GM18909 (cell line): ENCODE results near the gene SRSF4.
"Not testable (repeated sequence)": the region's sequence is repeated elsewhere in the genome, so short reads cannot be mapped to it uniquely, and the experiment has no call there.

ENCODE experiments used
- ATAC-seq: cut with Tn5 transposase; IDR thresholded peaks from one replicate; pipeline ENCODE4 v1.9.1; 2021; ENCODE audit warnings: mild to moderate bottlenecking; ENCODE audit not compliant: unreplicated experiment, poor library complexity

The SRSF4 gene

DNA sequence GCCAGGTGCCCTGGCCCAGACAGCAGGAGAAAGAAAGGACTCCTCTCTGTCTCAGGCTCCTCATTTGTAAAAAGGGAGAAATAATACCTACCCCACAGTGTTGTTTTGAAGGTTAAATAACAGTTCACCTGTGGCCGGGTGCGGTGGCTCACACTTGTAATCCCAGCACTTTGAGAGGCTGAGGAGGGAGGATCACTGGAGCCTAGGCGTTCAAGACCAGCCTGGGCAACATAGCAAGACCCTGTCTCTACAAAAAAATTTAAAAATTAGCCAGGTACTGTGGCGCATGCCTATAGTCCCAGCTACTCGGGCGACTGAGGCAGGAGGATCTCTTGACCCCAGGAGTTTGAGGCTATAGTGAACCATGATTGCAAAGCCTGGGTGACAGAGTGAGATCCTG lies 55.5 kb downstream of the SRSF4 start:
- ATAC-seq, result no peak

GRCh38 chr1:29125788-29126187 lies 55.9 kb downstream of the SRSF4 start:
- no peak for ATAC-seq

DNA sequence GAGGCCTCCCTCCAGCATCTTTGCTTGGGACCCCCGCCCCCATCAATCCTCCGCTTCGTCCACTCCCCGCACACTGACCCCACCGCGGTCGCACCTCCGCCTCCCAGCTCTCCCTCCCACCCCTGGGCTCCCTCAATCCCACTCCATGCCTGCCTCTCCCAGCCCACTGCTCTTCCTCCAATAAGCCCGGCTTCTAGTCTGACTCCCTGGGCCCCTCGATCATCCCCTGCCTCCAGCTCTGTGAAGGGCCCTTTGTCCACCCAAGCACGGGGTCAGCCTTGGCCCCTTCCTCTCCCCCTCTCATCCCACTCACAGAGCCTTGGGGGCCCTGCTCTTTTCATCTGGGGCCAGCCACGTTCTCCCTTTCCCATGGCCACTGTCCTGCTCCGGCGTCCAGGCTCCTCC lies 56.5 kb downstream of the SRSF4 start:
- no peak for ATAC-seq

GRCh38 chr1:29124366-29125236 lies 57.1 kb downstream of the SRSF4 start:
- ATAC-seq, result no peak

GRCh38 chr1:29123887-29124365 lies 57.8 kb downstream of the SRSF4 start, which contains the start of gene TMEM200B:
Gene TMEM200B, minus strand, starts transcription at chr1:29123903. Its CDS starts 2,075 bp downstream, at chr1:29121828.
- no peak for ATAC-seq

DNA sequence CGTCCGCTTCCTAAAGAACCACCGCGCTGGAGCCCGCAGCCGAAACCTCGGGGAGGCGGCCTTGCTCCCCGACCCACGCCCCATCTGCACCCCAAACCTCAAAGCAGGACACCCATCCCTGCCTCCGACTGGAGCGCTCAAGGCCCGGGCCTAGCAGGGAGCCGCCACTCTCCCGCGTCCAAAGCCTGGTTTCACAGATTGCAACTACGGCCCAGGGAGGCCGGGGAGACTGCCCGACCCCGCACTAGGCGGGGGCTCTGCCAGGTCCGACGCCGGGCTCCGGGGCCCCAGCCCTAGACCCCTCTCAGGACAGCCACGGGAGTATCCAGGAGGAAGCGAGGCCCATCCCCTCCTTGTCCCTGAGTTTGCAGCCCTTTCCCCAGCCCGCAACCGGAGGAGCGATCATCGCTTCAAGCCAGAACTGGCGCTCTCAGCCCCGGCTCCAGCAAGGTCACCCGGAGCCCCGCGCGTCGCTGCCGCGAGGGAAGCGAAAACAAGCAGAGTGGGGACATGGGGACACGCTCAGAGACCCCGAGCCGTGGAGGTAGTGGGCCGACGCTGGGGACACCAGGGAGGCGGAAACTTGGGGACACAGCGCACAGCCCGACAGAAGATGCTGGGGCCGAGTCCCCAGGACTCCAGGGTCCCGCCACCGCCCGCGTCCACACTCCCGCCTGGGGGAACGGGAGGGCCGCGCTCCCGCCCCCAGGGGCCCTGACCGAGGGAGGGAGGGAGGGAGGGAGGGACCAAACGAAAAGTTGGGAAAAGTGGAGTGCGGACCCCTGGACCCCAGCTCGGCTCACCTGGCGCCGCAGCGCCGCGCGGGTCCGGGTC lies 58.4 kb downstream of the SRSF4 start:
- no peak for ATAC-seq

DNA sequence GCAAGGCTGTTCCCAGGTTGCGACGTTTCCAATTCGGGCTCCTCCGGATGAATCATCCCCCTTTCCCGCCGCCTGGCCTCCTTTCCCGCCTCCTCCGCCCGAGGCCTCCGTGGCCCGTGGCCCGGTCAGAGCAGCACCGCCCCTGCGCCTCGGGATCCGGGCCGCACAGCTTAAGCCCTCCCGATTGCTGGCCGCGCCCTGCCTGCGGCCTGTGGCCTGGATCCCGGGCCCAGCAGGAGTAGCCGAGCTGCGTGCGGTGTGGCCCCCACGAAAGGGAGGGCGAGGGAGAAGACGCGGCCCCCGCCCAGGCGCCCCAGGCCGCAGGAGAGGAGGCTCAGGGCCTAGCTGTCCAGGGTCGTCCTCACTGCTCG lies 59.0 kb downstream of the SRSF4 start:
- no peak for ATAC-seq

DNA sequence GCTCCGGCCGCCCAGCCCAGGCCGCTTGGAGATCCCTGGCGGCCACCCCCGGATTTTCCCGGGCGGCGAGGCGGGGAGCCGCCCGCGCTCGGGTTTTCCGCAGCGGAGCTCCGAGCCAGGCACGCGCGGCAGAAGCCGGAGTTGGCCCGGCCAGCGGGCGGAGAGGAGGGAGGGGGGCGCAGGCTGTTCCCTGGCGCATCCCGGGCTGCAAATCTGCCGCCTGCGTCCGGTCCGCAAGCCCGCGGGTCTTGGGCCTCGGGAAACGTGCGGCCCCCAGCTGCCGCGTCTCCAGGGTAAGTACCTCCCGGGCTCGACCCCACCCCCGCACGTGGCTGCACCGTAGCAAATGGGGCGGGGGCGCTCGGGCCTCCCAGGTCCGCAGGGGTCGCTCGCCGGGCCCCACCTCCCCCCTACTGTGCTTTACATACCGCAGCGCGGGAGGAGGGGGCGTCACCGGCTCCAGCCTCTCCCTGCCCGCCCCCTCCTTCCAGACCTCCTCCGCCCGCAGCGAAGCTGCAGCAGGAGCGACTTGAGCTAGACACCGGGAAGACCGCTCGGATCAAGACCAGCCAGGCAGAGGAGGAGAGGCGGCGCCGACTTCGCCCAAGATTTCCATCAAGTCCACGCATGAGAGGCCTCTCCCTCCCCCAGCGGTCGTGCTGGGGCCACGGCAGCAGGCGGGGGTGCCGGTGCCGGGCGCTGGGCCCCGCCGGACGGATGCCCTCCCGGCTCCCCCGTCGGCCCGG lies 59.6 kb downstream of the SRSF4 start:
- ATAC-seq, result no peak

DNA sequence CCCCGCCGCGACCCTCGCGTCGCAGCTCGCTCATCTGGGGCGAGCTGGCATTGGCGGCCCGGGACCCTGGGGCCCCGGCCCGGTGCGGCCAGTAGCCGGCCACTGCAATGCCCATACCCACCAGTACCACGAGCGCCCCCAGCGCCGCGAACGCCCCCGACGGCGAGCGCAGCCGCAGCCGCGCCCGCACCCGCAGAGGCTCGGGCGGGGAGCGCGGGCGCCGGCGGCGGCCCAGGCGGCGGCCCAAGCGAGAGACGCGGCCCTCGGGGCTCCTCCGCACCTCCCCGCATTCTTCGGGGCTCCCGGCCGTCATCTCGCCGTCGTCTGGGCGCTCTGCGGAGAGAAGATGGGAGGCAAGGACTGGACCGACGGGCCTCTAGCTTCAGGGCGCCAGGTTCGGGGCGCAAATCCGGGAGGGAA lies 60.2 kb downstream of the SRSF4 start:
- ATAC-seq, result no peak

- no peak for ATAC-seq
These were observed 60.7 kb downstream of the SRSF4 start for GRCh38 chr1:29120947-29121485.

- no peak for ATAC-seq
These were observed 61.3 kb downstream of the SRSF4 start for GRCh38 chr1:29120367-29120766.

DNA sequence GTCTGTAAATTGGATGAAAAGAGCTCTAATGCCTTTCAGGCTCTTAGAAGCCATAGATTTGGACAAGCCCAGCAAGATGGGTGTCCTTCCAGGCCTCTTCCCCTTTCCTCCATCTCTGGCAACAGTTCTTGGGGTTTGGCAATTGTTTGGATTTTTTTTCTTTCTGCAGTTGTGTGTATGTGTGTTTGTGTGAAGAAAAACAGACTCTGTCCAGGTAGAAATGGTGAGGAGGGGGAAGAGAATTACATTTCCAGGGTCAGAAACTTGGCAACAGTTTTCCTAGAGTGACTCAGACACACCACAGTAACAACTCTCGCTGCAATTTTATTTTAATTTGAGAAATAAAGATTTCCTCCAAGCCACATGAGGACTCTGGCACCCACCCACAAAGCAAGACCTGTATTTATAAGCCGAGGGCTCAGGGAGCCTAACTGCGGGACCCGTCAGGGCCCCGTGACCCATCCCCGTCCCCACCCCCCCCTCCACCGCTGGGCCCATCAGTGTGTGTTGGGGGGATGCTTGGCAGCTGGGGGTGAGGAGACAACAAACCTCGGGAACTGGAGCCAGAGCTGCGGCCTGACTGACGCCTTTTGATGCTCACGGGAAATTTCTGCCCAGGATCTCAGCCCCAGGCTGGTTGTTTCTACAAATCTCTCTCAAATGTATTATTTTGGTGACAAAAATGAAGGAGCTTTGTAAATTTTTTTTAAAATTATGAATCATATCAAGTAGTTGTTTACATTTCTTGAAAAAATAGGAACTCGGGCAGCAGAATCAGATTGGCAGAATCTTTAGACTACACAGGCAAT lies 62.4 kb downstream of the SRSF4 start:
- no peak for ATAC-seq

- ATAC-seq, result no peak
These were observed 64.3 kb downstream of the SRSF4 start for GRCh38 chr1:29117381-29117780.

DNA sequence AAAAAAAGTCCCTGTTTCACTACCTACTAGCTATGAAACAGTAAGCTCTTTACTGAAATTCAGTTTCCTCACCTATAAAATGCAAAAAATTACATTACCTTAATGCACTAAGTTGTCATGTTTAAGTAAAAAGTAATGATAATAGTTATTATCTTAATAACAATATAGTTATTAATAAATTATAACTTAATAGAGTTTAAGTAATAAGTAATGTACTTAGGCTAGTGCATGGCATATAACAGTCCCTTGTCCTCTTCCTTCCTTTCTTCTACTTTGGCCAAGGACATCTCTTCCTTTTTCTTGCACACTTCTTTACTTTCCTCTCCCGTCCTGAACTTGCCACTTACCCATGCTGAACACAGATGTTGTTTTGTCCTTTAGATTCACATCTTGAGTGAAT lies 67.0 kb downstream of the SRSF4 start:
- no peak for ATAC-seq

DNA sequence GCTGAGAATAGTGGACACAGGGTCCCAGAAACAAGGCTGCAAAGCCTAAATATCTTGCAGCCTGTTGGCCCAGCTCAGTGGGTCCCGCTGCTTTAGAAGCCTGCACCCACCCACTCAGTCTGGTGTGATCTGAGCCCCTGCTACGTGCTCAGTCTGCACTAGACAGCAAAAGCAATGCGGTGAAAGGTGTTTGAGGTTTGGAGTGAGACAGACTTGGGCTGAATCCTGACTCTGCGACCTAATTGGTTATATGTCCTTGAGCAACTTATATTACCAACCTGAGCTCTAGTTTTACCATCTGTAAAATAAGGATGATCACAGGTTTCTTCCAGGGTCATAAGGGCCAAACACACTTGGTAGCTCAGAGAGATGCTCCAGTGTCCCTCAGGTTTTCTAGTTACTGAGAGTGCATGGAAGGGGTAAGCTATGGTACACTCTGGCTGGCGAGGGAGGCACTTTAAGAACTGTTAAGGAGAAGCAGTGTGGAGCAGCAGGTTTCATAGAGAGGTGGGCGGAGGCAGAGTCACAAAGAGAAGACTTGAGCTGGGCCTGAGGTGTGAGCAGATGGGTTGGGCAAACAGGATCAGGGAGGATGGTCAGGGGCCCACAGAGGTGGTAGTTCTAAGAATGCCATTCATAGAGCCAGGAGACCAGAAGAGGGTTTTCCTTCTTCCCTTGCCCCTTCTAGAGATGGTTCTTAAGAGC lies 68.1 kb downstream of the SRSF4 start:
- ATAC-seq, result no peak

GRCh38 chr1:29112705-29113412 lies 68.8 kb downstream of the SRSF4 start:
- no peak for ATAC-seq

DNA sequence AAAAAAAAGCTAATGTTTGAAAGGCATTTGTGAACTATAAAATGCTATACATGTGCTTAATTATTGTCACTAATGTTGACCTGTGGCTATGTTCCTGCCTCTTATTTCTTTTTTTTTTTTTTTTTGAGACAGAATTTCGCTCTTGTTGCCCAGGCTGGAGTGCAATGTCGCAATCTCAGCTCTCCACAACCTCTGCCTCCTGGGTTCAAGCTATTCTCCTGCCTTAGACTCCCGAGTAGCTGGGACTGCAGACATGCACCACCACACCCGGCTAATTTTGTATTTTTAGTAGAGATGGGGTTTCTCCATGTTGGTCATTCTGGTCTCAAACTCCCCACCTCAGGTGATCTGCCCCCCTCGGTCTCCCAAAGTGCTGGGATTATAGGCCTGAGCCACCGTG lies 73.7 kb downstream of the SRSF4 start:
- ATAC-seq, result not testable (repeated sequence)

DNA sequence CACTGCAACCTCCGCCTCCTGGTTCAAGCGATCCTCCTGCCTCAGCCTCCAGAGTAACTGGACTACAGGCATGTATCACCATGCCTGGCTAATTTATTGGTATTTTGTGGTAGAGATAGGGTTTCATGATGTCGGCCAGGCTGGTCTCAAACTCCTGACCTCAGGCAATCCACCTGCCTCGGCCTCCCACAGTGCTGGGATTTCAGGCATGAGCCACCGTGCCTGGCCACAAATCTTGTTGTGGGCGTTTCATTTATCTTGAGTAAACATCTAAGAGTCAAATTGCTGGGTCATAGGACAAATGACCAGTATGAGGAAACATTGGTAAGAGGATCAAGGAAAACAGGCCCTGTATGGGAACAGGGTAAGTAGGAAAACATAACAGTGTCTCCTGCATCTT lies 75.9 kb downstream of the SRSF4 start:
- no peak for ATAC-seq
